HG02763 (cell line): ENCODE measurements around the gene EP400.
A peak's percentile ranks its signal among the peaks of the same experiment; 100 is the strongest.

Source experiments
- ATAC-seq: cut with Tn5 transposase; IDR thresholded peaks from one replicate; pipeline ENCODE4 v1.9.1; 2021; ENCODE audit warnings: mild to moderate bottlenecking, moderate library complexity; ENCODE audit not compliant: unreplicated experiment

The EP400 gene

GRCh38 chr12:131922772-131923171 is 27.0 kb upstream of the EP400 start:
- no peak for ATAC-seq

GRCh38 chr12:131923260-131923659 is 26.5 kb upstream of the EP400 start:
- peak; percentile 67 for ATAC-seq

DNA sequence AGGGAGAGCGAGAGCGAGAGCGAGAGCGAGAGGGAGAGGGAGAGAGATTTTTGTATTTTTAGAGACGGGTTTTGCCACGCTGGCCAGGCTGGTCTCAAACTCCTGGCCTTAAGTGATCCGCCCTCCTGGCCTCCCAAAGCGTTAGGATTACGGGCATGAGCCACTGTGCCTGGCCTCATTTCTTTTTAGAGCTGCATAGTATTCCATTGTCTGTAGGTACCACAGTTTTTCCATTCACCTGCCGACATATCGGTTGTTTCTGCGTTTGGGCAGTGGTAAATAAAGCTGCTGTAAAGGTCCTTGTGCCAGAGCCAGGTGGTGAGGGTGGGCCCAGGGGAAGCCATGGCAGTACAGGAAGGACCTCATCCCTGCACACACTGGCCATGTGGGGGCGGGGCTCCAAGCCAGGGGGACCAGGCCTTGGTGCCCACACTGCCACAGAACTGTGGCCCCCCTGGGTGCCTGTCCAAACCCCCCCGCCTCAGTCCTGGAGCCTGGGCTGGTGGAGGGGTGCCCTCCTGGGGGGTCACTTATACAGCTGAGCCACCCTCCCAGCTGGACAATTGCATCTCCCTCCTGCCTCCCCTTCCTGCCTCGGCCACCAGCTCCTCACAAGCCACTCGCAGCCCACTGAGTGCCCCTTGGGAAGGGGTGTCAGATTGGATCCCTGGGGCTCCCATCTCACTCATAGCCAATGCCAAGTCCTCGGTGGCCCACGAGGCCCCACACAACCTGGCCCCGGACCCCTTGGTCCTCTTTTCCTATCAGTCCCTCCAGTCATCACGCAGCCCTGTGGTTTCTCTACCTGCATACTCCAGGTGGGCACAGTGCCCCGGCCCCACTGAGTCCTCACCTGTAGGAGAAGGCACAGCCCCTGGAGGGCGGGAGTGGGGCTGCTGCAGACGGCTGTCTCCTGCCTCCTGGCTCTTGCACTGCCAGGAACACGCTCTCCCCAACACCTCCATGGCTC is 22.3 kb upstream of the EP400 start:
- no peak for ATAC-seq

GRCh38 chr12:131928080-131928710 is 21.5 kb upstream of the EP400 start:
- ATAC-seq: no peak

DNA sequence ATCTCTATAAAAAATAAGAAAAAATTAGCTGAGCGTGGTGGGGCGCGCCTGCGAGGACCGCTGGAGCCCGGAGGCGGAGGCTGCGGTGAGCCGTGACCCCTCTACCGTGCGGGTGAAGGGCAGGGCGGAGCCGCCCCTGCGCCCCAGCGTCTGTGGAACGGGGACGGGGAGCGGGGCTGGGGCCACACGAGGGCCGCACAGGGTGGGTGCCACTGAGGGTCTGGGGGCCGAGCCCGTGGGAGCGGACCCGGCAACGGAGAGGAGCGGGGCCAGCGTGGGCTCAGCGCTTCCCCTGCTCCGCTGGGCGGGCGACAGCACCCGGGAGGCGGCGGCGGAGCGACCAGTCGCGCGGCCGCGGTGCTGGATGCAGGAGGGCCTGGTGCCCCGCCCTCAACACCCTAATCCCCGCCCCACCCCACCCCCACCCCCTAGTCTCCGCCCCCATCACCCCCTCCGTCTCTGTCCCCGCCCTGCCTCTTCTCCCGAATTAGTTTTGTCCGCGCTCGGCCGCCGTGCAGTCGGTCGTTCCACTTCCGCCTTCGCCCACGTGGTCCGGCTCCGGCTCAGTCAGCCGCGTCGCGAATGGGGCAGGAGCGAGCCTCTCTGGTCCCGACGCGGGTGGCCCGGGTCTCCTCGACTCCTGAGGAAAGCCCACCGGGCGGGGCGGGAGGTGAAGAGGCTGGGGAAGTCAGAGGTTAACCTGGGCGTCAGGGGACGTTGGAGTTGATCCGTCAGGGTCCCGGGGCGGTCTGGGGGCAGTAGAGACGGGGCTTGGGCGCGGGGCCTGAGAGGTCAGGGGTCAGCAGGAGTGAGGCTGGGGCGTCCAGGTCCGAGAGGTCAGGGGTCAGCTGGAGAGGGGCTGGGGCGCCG is 20.8 kb upstream of the EP400 start, which contains the start of gene PUS1:
TSS of gene PUS1 (plus strand) at position 566 of the 870 bp plus-strand sequence. CDS start 447 bp downstream, outside the sequence.
- ATAC-seq: peak; percentile 67

- ATAC-seq: no peak
Measured at GRCh38 chr12:131929581-131930456, 19.9 kb upstream of the EP400 start.

GRCh38 chr12:131930510-131930909 is 19.2 kb upstream of the EP400 start:
- no peak for ATAC-seq

- no peak for ATAC-seq
Measured at GRCh38 chr12:131933387-131933786, 16.4 kb upstream of the EP400 start.

- ATAC-seq: no peak
Measured at GRCh38 chr12:131934535-131934934, 15.2 kb upstream of the EP400 start.

DNA sequence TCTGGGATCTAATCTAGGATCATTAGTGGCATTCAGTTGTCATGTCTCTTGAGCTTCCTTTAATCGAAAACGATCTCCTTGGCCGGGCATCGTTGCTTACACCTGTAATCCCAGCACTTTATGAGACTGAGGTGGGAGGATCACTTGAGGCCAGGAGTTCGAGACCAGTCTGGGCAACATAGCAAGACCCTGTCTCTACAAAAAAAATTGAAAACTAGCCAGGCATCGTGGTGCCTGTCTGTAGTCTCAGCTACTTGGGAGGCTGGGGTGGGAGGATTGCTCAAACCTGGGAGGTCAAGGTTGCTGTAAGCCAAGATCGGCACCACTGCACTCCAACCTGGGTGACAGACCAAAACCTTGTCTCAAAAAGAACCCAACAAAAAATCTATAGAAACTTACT is 11.7 kb upstream of the EP400 start:
- ATAC-seq: no peak

DNA sequence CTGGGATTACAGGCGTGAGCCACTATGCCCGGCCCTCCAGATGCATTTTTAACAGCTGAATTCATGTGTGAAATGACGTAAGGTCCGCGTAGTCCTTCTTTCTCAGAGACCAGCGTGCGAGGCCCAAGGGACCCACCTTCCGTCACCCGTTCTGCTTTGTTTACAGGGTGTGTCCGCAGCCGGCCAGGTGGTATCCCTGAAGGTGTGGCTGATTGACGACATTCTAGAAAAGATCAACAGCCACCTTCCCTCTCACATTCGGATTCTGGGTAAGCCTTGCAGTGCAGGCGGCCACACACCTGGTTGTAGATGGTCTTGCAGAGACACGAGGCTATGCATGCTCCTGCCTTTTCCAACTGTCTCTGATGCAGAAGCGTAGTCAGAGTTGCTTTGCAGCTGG is 10.7 kb upstream of the EP400 start:
- ATAC-seq: no peak

- no peak for ATAC-seq
Measured at GRCh38 chr12:131940141-131940547, 9.6 kb upstream of the EP400 start.

DNA sequence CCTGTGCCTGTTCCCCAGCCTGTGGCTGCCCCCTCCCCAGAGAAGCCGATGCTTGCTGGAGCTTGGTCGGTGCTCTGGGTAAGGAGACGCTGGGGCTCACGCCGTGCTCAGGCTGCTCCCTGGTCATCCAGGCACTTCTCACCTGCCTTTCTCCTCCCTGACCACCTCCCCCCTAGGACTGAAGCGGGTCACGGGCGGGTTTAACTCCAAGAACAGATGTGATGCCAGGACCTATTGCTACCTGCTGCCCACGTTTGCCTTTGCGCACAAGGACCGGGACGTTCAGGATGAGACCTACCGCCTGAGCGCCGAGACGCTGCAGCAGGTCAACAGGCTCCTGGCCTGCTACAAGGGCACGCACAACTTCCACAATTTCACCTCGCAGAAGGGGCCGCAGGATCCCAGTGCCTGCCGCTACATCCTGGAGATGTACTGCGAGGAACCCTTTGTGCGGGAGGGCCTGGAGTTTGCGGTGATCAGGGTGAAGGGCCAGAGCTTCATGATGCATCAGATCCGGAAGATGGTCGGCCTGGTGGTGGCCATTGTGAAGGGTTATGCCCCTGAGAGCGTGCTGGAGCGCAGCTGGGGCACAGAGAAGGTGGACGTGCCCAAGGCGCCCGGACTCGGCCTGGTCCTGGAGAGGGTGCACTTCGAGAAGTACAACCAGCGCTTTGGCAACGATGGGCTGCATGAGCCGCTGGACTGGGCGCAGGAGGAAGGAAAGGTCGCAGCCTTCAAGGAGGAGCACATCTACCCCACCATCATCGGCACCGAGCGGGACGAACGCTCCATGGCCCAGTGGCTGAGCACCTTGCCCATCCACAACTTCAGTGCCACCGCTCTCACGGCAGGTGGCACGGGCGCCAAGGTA is 8.4 kb upstream of the EP400 start:
- ATAC-seq: no peak

GRCh38 chr12:131941987-131942341 is 7.8 kb upstream of the EP400 start:
- no peak for ATAC-seq

- ATAC-seq: no peak
Measured at GRCh38 chr12:131942671-131943070, 7.1 kb upstream of the EP400 start.

- no peak for ATAC-seq
Measured at GRCh38 chr12:131943389-131943788, 6.4 kb upstream of the EP400 start.

- no peak for ATAC-seq
Measured at GRCh38 chr12:131943876-131944275, 5.9 kb upstream of the EP400 start.

DNA sequence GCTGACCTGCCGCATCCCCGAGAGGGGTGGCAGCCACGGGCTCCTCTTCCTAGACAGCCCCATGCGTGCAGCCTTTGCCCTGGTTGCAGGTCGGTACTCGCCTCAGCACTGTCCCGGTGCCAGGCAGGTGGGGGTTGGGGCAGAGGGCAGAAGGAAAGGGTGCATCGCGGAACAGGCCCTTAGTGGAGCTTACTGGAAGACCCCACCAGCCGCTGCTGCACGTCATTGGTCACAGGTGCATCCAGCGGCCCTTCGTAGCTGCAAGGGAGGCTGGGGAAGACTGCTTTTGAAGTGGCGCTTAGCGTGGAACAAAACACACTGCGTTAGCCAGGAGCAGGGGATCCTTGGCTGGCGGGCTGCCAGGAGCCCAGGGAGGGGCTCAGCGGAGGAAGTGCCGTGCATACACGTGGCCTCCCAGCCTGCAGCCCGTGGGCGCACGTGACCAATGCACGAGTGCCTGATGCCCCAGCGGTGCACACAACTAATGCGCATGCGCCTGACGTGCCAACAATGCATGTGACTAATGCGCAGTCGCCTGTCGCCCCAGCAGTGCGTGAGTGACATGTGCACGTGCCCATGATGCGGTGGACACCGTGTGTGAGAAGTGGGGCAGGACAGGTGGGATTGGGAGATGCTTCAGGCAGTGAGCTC is 5.0 kb upstream of the EP400 start:
- ATAC-seq: no peak

DNA sequence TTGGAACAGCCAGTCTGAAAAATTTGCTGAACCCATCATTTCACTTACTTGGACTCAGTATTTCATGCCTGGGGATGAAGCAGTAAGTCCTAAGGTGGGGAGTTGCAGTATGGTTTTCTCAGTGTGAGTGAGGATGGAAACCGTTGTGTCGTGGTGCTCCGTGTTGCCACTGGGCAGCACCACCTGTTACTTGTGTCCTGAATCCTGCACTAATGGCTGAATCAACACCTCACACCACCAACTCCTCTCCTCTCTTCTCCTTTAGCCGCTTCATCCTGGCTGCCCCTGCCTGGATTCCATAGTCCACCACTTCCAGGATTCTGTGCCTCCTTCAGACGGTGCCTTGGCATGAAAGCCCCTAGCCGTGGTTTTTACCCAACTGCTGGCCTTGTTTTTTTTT is 3.0 kb upstream of the EP400 start:
- ATAC-seq: no peak
